Keratinocyte (primary cell): ENCODE results near the gene PARP3.

Experiments used
- CTCF ChIP-seq, 3 experiments: IDR thresholded peaks in 1 of 3; conservative IDR thresholded peaks in 1 of 3; optimal IDR thresholded peaks in 1 of 3; 2 replicates in 2 of 3; 3 replicates in 1 of 3; pipeline versions ENCODE3 to v1.5.1; 2011; ENCODE audit warnings: low read length in 3 of 3, mild to moderate bottlenecking in 3 of 3, moderate library complexity in 2 of 3, control low read depth in 1 of 3, inconsistent platforms in 1 of 3; ENCODE audit not compliant: insufficient read depth in 2 of 3; ENCODE audit errors: extremely low read depth in 1 of 3
- EZH2 ChIP-seq: IDR thresholded peaks from one replicate; pipeline ENCODE4 v1.6.1; 2012; ENCODE audit warnings: inconsistent platforms, mild to moderate bottlenecking, low read length, moderate library complexity

DNA sequence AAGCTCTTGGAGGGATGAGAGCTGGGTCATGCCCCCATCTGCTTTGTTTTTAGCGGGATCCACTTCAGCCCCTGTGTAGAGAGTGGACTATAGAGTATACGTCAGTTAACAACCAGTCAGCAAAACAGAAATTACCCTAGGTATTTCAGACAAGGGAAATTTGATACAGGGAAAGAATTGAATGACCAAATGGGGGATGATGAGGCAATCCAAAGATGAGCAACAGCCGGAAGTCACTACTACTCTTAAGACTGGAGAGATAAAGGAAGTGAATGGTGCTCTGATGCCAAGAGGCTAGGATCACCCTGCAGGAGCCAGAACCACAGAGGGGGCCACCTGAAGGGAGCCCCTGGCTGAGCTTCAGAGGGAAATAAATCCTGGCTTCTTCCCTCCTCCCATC lies 11.3 kb downstream of the PARP3 start:
- no peak for TF ChIP-seq CTCF (optimal IDR thresholded peaks at IDR 0.05 in 1 of 3, IDR thresholded peaks at IDR 0.05 in 1 of 3, conservative IDR thresholded peaks at IDR 0.05 in 1 of 3; ENCODE audit: extremely low read depth in 1 of 3, insufficient read depth in 2 of 3, low read length in 3 of 3)
- no peak for TF ChIP-seq EZH2
